HG02840 (cell line): Measurements from ENCODE around the gene CHMP2A.

Experiments
- ATAC-seq: cut with Tn5 transposase; IDR thresholded peaks from one replicate; pipeline ENCODE4 v1.9.1; 2021; ENCODE audit warnings: mild to moderate bottlenecking, moderate library complexity, moderate number of reproducible peaks; ENCODE audit not compliant: unreplicated experiment, low FRiP score

The CHMP2A gene

DNA sequence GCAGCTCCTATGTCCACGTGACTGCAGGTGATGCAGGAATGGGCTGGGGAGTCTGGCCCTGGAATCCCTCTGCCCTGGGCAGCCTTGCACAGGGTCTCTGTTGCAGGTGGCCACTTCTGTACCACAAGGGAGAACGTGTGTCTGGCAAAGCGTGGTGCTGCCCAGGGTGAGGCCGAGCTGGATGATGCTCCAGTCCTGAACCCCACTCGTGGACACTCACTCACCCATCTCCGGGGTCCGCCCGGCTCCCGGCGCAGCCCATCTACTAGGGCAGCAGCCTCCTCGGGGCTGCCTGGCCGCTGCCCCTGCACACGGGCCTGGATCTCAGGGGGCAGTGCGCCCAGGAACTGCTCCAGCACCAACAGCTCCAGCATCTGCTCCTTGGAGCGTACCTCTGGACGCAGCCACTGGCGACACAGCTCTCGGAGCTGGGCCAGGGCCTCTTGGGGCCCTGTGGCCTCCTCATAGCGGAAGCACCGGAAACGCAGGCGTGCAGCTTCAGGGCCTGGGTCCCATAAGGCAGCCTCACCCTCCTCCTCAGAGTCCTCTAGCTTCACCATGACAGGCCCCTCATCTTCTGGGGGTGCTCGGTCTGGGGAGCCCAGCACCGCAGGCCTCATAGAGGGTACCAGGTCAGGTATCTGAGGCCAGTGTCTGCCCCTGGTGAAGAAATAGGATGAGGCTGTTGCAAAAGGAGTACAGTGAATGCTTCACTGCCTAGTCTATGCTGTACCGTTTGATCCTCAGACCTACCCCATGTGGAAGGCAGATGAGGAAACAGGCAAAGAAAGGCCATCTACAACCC is 16.1 kb upstream of the CHMP2A start:
- ATAC-seq: no peak

DNA sequence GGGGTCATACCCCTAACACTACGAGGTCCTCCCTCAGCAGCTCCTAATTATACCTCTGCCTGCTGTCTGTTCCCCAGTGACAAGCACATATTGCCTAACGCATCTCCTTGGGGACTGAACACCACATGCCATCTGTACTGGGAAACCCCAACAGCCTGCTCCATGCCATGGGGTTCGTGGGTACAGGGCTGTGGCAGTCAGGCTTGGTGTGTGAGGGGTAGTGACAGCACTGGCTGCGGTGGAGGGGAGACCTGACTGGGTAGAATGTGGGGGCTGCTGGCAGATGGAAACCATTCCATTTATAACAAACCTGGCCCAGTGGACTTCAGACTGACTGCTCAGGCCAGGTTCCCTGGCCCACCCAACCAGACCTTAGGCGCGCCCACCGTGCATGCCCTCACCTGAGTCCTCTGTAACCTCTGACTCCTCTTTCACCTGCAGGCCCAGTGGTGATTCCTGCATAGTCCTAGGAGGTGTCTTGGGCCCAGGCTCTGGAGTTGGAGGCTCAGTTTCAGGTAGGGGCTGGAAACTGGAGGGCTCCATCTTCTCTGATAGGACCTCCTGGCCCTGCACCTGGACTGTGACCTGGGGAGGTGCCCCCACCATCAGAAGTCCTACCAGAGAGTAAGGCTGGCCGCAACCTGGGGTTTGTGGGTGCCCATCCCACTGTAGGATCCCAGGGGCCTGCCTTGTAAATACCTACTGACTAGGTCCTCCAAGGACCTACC is 15.2 kb upstream of the CHMP2A start:
- no peak for ATAC-seq

DNA sequence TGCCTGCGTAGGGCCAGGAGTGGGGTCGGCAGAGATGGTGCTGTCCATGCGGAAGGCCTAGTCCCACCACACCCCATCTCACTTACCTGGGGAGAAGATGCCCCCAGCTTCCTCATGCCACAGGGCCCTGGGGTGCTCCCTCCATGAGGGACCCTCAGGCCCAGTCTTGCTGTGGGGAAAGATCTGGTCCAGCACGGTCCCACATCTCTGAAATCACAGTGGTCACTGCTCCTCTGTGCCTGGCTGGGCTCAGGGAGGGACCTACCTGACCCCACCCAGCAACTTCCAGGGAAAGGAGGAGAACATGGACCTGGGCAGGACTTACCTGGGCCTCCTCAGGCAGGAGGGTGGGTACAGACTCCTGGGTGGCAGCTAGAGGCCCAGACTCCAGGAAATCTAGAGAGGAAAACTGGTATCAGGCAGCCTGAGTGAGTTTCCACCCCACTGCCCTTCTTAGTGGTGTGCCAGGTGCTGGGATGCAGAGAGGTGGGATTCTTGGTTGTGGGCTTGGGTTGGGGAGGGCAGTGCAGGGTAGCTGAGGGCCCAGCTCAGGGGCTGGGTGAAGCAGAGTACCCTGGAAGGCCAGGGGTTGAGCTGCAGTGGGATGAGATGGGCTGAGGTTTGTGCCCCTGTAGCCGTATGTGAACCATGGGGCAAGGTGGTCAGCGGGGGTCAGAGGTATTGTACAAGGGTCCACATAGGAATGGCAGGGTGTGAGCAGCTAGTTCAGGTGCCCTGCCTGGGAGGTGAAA is 14.5 kb upstream of the CHMP2A start:
- no peak for ATAC-seq

DNA sequence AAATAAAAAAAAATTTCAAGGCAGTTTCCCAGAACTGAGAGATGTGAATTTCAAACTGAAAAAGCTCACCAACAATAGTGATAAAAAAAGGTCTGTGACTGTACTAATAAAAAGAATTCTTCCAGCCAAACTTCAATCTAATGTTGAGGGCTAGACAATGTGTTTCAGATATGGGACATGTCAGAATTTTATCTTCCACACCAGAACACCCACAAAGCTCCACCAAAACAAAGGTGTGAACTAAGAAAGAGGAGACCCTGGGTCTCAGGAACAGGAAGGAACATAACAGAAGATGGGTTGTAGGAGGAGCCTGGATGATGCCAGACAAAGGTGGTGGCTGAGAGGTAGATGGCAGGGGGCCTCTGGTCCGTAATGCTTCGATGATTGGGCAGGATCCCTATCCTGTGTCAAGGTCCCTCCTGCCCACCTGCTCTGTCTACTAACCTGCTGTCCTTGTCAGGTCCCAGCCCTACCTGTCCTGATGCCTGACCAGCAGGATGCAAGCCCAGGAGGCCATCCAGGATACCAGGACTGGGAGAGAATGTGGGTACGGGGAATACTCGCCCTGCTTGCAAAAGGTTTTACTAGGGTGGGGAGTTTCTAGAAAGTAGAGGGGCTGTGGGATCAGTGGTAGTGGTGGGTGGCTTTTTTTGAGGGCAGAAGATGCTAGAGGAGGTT is 13.7 kb upstream of the CHMP2A start:
- no peak for ATAC-seq

DNA sequence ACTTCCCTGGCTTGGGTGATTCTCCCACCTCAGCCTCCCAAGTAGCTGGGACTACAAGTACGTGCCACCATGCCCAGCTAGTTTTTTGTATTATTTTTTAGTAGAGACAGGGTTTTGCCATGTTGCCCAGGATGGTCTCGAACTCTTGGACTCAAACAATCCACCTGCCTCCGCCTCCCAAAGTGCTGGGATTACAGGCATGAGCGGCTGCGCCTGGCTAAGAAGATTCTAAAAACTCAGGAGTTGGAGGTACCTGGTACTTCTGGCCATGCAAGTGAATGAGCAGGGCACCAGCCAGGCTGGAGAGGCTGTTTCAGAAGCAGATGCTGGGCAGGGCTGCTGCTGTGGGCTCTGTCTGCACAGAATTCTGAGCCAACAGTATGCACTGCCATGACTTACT is 12.1 kb upstream of the CHMP2A start:
- ATAC-seq: no peak

DNA sequence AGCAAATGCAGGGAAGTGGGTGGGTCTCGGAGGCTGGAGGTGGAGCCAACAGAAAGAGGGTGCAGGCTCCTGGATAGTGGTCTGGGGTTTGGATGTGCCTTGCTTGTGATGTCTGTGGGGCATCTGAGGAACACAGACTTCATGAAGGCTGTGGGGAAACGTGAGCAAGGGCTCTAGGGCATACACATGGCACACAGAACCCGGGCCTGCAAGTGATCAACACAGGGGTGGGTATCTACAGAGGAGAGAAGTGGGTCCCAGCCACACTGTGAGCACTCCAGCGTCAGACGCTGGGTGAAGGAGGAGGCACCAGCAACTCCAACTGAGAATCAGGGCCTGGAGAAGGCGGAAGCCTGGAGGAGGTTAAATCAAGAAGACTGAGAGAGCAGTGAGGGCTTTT is 8.9 kb upstream of the CHMP2A start:
- ATAC-seq: no peak

DNA sequence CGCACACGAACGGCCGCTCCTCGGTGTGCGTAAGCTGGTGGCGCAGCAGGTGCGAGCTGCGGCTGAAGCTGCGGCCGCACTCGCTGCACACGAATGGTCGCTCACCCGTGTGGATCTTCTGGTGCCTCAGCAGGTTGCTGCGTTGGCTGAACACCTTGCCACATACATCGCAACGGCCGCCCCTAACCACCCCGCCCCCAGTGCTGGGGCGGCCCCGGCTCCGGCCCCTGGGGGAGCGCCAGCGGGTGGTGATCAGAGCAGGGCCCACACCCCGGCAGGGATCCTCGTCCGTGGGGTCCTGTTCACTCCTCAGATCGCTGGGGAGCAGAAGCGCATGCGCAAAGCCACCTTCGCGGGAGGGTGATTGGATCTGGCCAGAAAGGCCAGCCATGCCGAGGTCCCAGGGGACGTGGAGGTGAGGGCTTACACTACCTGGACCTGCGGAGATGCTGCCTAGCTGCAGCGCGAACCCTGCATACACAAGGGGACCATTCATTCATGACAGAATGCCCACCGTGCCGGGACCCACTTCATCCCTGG is 8.2 kb upstream of the CHMP2A start:
- no peak for ATAC-seq

DNA sequence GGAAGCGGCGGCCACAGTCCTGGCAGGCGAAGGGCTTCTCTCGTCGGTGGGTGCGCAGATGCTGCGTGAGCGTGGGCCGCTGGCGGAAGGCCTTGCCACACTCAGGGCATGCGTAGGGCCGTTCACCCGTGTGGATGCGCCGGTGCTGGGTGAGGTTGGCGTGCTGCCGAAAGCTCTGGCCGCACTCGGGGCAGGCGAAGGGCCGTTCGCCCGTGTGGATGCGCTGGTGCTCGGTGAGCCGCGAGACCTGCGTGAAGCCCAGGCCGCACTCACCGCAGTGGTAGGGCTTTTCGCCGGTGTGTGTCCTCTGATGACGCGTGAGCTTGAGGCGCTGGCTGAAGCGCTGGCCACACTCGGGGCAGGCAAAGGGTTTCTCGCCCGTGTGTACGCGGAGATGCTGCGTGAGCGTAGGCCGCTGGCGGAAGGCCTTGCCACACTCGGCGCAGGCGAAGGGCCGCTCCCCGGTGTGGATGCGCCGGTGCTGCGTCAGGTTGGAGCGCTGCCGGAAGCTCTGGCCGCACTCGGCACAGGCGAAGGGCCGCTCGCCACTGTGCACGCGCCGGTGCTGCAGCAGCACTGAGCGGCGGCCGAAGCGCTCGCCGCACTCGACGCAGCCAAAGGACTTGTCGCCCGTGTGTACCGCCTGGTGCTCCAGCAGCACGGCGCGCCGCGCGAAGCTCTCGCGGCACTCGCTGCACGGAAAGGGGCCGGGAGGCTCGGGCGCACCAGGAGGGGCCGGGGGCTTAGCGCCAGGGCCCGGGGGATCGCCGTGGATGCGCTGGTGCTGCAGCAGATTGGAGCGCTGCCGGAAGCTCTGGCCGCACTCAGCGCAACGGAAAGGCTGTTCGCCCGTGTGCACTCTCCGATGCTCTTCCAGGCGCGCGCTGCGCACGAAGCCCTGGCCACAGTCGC is 7.5 kb upstream of the CHMP2A start:
- no peak for ATAC-seq

DNA sequence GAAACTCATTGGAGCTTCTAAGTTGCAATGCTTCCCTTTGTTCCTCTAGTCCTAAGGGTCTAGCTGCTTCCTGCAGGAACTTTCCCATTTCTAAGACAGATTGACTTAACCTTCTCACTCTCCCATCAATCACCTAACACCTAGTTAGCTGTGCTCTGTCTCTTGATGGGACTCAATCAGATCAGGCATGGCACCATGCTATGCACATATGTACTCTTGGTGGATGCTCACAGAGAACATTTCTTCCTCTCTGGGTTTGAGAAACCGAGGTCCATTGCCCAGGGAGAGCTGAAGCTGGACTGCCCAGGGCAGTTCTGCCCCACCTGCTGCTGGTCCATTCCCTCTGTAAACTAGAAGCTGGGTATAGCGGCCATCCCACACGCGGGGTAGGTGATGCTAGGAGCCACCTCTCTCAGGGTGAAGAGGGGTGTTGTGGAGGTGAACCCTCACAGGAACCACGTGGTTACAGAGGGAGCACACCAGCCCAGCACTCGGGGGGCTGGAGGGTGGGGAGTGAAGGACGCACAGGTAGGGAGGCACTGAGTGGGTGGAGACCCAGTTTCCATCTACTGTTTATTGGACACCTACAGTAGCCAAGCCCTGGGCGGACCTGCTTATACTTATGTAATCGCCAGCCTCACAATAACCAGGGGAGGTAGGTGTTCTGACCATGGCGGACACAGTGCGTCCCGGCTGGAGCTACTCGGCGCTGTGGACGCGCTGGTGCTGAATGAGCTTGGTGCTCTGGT is 6.6 kb upstream of the CHMP2A start:
- no peak for ATAC-seq

DNA sequence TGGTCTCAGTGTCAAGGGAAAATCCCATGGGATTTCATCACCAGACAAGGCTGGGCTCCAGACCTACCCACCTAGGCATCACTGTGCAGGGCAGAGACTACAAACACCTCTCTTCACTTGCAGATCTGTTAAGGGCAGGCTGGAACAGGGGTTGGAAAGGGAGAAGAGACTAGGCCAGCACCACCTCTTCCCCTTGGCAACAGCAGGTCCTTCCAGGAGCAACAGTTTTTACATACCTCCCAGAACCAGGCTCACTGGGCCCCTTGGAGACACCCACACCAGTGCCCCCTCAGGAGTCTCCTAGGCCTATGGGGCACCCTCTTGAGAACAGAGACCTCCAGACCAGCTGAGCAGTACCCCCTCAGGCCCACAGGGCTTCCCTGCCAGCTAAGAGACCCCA is 6.0 kb upstream of the CHMP2A start:
- no peak for ATAC-seq

DNA sequence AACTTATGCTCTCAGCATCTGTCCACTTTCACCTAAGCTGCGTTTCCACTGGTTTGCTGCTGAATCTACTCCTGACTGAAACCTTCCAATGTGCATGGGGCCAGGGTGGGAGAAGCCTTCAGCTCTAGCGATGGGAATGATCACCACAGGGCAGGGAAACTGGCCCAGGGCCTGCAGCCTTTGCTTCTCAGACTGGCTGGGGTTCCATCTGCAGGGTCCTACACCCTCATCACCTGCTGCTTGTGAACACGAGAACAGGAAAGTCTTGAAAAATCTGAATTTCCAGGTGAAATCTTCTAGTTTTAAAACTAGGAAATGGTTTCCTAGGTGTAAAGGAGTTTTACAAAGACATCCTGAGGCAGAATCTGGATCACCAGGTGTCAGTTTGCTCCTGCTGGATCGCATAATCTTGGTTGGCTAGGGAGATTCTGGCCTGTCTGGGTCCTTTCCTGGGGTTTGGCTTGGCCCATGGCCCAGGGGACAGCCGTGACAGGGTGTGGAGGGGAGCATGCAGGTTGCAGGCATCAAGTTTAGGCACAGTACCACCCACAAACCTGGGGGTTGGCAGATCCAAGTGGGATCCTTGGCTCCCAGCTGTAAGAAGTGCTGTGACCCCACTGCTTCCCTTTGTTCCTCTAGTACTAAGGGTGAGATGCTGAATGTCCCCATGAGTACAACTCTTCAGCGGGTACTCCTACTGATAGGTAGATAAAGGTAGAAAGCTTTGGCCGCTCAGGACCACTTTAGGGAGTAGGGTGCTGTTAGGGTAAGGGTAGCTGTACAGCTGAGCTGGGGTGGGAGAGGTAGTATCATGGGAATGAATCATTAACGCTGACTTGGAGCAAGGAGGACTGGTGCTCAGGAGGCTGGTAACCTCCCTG is 5.3 kb upstream of the CHMP2A start:
- ATAC-seq: no peak

DNA sequence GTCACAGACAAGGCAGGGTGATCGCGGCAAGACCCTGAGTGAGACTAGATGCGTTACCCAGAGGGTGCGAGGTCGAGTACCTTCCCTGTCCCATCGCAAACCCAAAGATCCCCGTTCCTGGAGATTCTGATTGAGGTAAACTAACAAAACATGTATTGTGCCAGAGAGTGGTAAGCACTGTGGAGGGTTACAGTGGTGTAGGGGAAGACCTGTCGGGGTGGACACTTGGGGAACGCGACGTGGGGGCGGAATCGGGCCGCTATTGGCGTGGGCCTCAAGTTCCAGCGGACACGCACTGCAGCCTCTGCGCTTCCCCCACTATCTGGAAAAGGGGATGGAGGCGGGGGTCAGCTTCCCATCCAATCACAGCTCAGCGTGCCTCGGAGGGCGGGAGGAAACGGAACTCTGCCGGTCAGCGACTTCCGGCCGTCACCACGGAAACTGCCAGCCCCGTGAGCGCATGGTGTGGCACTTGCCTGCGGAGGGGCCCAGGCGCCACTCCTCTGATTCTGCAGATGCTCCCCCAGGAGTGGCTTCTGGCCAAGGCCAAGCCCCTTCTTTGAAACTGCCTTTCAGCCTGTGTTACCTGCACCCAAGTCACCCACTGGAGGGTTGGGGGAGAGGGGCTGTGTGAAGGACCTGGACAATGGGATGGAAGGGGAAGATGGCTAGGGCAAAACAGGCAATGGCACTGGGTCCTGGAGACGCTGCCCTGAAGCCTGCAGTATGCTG is 4.5 kb upstream of the CHMP2A start:
- ATAC-seq: peak; percentile 18

DNA sequence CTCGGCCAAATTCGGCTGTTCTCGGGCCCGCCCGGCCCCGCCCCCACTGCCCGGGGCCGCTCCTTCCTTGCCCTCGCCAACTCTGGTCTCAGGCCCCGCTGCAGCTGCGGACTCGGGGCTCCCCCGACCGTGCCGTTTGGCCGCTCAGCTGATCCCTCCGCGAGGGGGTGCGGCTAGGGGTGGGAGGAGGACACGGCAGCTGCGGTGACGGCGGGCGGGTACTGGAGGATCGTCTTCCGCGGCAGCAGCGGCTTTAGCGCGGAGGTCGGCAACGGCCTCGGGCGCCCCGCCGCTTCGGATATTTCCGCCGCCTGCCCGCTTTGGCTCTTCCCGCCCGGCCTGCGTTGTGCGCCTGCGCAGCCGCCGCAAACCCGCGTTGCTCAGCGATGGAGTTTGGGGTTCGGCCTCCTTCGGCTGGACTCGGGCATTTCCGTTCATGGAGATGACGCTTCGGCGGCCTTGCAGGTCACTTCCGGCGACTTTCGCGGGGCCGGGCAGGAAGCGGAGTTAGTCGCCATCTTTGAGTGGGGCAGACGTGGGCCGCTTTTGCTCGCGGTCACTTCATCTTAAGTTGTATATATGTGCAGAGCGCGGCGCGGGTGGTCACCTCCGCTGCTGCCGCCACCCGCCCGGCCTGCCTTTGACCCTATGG is 3.8 kb upstream of the CHMP2A start:
- peak; percentile 58 for ATAC-seq

DNA sequence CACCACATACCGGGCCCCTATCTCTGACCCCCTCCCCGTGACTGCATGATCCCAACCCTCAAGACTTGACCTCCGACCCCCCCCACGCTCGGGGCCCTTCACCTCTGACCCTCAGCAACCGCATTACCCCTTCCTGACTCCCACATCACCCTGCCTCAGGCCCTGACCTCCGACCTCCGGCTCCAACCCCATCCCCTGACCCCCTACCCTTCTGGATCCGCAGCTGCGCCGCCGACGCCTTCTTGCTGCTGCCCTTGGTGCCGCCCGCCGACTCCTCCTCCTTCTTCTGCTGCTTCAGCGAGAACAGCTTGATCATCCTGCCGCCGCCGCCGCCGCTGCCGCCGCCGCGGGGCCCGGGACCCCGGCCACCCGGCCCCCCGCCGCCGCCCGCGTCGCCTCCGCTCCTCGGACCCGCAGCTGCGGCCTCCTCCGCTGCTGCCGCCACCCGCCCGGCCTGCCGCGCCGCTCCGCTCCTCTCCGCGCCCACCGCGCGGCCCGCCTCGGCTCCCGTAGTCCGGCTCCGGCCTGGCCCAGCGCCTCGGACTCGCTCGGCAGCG is 3.2 kb upstream of the CHMP2A start, which contains the start of gene UBE2M:
TSS of gene UBE2M (minus strand) at position 546 of the 557 bp plus-strand sequence. CDS start at position 316, 230 bp downstream.
- no peak for ATAC-seq

DNA sequence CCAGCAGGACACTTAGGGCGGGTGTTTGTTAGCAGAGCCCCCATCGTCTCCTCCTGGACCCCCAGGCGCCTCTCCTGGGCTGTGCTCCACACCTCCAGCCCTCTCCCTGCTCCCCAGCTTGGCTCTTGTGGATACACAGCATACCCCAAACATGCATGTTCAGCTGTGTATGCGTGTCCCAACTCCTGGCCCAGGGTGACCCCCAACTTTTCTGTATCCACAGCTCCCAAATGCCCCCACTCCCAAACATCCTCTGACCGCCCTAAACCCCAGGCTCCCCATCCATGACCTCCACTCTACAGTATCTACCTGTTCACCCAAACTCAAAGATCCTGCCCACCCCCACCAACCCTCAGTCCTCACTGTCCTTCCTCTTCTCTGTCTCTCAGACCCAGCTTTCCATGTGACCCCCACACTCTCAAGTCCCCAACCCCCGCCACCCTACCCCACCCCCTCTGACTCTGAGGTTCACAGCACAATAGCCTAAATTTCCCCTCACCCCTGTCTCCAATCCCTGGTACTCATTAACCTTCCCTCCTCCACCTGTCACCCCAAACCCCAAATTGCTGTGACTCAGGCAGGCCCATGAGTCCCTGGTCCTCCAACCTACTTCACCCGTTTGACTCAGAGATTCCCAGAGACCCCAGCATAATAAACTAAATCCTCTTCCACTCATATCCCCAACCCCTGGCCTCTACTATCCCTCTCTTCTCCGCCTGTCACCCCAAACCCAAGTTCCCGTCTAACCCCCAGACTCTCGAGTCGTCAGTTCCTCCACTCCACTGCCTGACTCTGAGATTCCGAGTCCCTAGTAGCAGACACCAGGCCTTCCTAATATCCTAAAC is 2.5 kb upstream of the CHMP2A start:
- no peak for ATAC-seq
